Fibroblast of mammary gland (primary cell): ENCODE data around the gene WNT11.

ENCODE experiments used
- DNase-seq: peaks from one replicate; pipeline ENCODE4 v3.0.0-alpha.2; 2010; ENCODE audit warnings: low read depth
- H3K4me3 ChIP-seq: 2 replicates; pipeline ENCODE4 v1.5.1; 2011; ENCODE audit warnings: low read depth, mild to moderate bottlenecking, low read length, moderate library complexity; ENCODE audit not compliant: control insufficient read depth
- CTCF ChIP-seq: conservative IDR thresholded peaks from 2 replicates; pipeline ENCODE4 v1.5.1; 2011; ENCODE audit warnings: low read depth, low read length, inconsistent platforms; ENCODE audit not compliant: control insufficient read depth, insufficient read depth

Gene WNT11

GRCh38 chr11:76249195-76249741 lies 43.0 kb upstream of the WNT11 start:
- no peak overlapping the region for H3K4me3 ChIP-seq
- no peak for TF ChIP-seq CTCF
- DNase-seq: no peak

DNA sequence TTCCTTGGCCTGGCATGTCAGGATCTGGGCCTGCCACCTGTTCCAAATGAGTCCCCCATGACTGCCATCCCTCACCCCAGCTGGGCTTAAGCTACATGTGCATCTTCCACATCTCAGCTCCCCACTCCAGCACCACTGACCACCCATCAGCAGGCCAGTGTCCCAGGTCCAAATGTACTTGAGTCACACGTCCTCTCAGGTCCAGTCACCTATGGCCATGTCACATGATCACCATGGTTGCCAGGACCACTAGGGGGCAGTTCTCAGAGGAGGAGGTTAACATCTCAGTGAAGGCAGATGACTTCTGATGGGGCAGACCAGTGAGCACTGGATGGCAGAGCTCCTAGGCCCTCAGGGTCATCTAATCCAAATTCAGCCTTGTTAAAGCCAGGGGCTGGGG lies 41.9 kb upstream of the WNT11 start:
- TF ChIP-seq CTCF: peak; percentile 30
- peak; percentile 33 for DNase-seq
- H3K4me3 ChIP-seq: no peak overlapping the region

- no peak for TF ChIP-seq CTCF
- no peak for DNase-seq
- no peak overlapping the region for H3K4me3 ChIP-seq
These were observed 40.8 kb upstream of the WNT11 start for GRCh38 chr11:76247091-76247490.

- no peak overlapping the region for H3K4me3 ChIP-seq
- no peak for DNase-seq
- no peak for TF ChIP-seq CTCF
These were observed 40.1 kb upstream of the WNT11 start for GRCh38 chr11:76246271-76246933.

DNA sequence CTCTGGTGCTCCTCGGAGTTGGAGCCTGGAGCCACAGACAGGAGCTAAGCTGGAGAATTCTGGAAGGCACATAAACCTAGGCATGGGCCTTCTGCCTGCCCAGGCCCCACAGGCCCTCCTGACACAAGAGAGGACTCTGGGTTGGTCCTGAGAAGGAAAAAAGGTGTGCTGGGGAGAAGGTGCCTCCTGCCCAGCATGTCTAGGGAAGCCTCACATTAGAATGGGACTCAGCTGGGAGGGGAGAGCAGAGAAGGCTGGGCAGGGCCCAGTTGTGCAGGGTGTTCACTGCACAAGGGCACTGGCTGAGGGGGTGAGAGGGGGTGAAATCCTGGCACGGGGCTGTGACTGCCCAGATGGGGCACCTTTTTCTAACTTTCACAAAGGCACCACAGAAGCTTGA lies 39.4 kb upstream of the WNT11 start:
- DNase-seq: no peak
- H3K4me3 ChIP-seq: no peak overlapping the region
- no peak for TF ChIP-seq CTCF

DNA sequence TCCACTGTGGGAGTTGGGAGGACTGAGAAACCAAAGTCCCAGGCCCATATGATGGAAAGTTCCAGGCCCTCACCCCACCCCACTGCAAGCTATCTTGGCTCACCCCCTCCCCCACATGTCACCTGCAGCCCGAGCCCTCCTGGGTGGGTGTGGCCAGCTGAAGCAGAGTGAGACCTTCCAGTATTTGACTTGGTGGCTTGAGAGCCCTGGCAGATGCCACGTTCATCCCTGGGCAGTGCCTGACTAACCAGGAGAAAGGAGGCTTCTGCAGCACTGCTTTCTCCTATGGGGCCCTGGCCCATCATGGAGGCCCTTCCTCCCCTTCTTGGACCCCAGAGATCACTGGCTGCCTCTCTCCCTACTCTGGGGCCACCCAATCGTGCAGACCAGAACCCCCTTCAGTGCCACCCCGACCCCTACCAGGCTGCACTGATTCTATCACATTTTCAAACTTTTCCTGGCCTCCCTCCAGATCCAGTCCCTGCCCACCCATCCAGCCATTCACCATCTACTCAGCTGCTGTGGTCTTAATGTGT lies 38.1 kb upstream of the WNT11 start:
- TF ChIP-seq CTCF: no peak
- H3K4me3 ChIP-seq: no peak overlapping the region
- no peak for DNase-seq
